Thymus (tissue), 14 donors: ENCODE data around the gene IQCE. TPM values are rescaled to one million over a fixed set of nuclear protein-coding genes. Genes with fewer than 3 reads are reported as not detected.

Experiments used
- DNase-seq, 9 donors: peaks; one replicate each; pipeline ENCODE4 v3.0.0-alpha.2; 2013; ENCODE audit warnings: low spot score in 9 of 9, low read depth in 6 of 9, missing footprints in 1 of 9
- H3K27ac ChIP-seq, 2 donors: one replicate each; pipeline ENCODE4 v1.5.1; 2013; ENCODE audit warnings: control low read depth in 1 of 2, low read depth in 1 of 2, low read length in 1 of 2, mild to moderate bottlenecking in 1 of 2, moderate library complexity in 1 of 2
- H3K27me3 ChIP-seq, 2 donors: one replicate each; pipeline ENCODE4 v1.5.1; 2013; ENCODE audit warnings: low read length in 1 of 2; ENCODE audit not compliant: control insufficient read depth in 2 of 2, insufficient read depth in 1 of 2
- H3K36me3 ChIP-seq, 2 donors: one replicate each; pipeline ENCODE4 v1.5.1; 2013; ENCODE audit warnings: low read length in 1 of 2, mild to moderate bottlenecking in 1 of 2, moderate library complexity in 1 of 2; ENCODE audit not compliant: control insufficient read depth in 2 of 2, insufficient read depth in 2 of 2
- H3K4me1 ChIP-seq, 2 donors: one replicate each; pipeline ENCODE4 v1.5.1; 2013; ENCODE audit warnings: low read length in 2 of 2; ENCODE audit not compliant: control insufficient read depth in 2 of 2, insufficient read depth in 2 of 2
- H3K4me3 ChIP-seq, 2 donors: one replicate each; pipeline ENCODE4 v1.5.1; 2013; ENCODE audit warnings: low read length in 2 of 2, control low read depth in 1 of 2, mild to moderate bottlenecking in 1 of 2
- H3K9me3 ChIP-seq, 2 donors: one replicate each; pipeline ENCODE4 v1.5.1; 2013; ENCODE audit warnings: low read length in 1 of 2, mild to moderate bottlenecking in 1 of 2; ENCODE audit not compliant: control insufficient read depth in 2 of 2, insufficient read depth in 1 of 2
- WGBS: extraction: QIAGEN DNeasy Blood & Tissue Kit; methylation state at CpG from one replicate; pipeline ENCODE4 v1.1.7; 2013; 5-methylcytosine and 5-hydroxymethylcytosine counted together
- long read RNA-seq, 10 donors: transcript quantifications; one replicate each; lab custom pipeline, GENCODE V29; 2026
- polyA plus RNA-seq: library from polyadenylated mRNA; stranded (reverse); fragments of 200-250 nt; gene quantifications from one replicate; pipeline ENCODE4 v1.2.3, GENCODE V29; 2013
- total RNA-seq: library from RNA; stranded (reverse); fragments of 120-200 nt; gene quantifications from one replicate; pipeline ENCODE4 v1.2.4, GENCODE V29; 2013
- donor health status: healthy.

IQCE gene, protein sequence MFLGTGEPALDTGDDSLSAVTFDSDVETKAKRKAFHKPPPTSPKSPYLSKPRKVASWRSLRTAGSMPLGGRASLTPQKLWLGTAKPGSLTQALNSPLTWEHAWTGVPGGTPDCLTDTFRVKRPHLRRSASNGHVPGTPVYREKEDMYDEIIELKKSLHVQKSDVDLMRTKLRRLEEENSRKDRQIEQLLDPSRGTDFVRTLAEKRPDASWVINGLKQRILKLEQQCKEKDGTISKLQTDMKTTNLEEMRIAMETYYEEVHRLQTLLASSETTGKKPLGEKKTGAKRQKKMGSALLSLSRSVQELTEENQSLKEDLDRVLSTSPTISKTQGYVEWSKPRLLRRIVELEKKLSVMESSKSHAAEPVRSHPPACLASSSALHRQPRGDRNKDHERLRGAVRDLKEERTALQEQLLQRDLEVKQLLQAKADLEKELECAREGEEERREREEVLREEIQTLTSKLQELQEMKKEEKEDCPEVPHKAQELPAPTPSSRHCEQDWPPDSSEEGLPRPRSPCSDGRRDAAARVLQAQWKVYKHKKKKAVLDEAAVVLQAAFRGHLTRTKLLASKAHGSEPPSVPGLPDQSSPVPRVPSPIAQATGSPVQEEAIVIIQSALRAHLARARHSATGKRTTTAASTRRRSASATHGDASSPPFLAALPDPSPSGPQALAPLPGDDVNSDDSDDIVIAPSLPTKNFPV
- total RNA-seq: 4.2 TPM
- polyA plus RNA-seq: 3.8 TPM
- long read RNA-seq, donor 1: 0 reads
- long read RNA-seq, donor 2: 0 reads
- long read RNA-seq, donor 3: 0 reads
- long read RNA-seq, donor 4, partial matches to known transcripts: 12 of 12 reads
- long read RNA-seq, donor 4, other reads (novel, unspliced or antisense): 0 of 12 reads
- long read RNA-seq, donor 5, full-length matches to known transcripts: 1 of 1 reads
- long read RNA-seq, donor 5, partial matches to known transcripts: 0 of 1 reads
- long read RNA-seq, donor 5, other reads (novel, unspliced or antisense): 0 of 1 reads
- long read RNA-seq, donor 6, partial matches to known transcripts: 0 of 1 reads
- long read RNA-seq, donor 6, other reads (novel, unspliced or antisense): 0 of 1 reads
- long read RNA-seq, donor 7, partial matches to known transcripts: 20 of 20 reads
- long read RNA-seq, donor 7, other reads (novel, unspliced or antisense): 0 of 20 reads
- long read RNA-seq, donor 8: 0 reads
- long read RNA-seq, donor 9, partial matches to known transcripts: 6 of 6 reads
- long read RNA-seq, donor 9, other reads (novel, unspliced or antisense): 0 of 6 reads
- long read RNA-seq, donor 10, partial matches to known transcripts: 9 of 9 reads
- long read RNA-seq, donor 10, other reads (novel, unspliced or antisense): 0 of 9 reads

DNA sequence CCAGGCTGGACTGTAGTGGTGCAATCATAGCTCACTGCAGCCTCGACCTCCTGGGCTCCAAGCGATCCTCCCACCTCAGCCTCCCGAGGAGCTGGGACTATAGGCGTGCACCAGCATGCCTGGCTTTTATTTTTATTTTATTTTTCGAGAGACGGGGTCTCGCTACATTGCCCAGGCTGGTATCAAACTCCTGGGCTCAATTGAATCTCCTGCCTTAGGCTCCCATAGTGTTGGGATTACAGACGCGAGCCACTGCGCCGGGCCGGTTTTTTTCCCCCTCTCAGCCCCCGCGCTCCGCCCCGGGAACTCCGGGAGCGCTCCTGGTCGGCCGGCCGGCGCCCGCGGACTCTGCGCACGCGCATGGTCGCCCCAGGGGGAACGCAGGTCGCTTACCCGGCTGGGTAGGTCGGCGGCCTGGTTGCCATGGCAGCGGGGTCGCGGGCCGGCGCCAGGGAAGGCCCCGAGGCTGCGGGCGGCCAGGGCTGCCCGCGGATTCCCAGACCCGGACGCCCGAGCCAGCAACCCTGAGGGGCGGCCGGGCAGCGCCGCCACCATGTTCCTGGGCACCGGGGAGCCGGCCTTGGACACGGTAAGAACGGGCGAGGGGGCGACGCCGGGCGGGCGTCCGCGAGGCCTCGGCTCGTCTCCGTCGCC lies at the start of gene IQCE:
TSS of gene IQCE (plus strand) at position 351 of the 654 bp plus-strand sequence. CDS start at position 554, 203 bp downstream.
- Histone ChIP-seq H3K9me3 (no peaks in the 10 kb centered on the region), H3K4me3 (peak within 1 kb of the TSS; percentile 53 to 61), H3K27me3 (peaks cover 0 to 4% of the 10 kb centered on the region in 2 donors), H3K27ac (no peak within 1 kb of the TSS), H3K4me1 (peaks cover 13 to 36% of the 10 kb centered on the region in 2 donors), H3K36me3 (peaks cover 0 to under 1% of the 10 kb centered on the region in 2 donors)
- 3% methylated on average over 66 of the region's 66 CpGs for WGBS
- DNase-seq: peak; percentile 37 to 89 (median 73)

DNA sequence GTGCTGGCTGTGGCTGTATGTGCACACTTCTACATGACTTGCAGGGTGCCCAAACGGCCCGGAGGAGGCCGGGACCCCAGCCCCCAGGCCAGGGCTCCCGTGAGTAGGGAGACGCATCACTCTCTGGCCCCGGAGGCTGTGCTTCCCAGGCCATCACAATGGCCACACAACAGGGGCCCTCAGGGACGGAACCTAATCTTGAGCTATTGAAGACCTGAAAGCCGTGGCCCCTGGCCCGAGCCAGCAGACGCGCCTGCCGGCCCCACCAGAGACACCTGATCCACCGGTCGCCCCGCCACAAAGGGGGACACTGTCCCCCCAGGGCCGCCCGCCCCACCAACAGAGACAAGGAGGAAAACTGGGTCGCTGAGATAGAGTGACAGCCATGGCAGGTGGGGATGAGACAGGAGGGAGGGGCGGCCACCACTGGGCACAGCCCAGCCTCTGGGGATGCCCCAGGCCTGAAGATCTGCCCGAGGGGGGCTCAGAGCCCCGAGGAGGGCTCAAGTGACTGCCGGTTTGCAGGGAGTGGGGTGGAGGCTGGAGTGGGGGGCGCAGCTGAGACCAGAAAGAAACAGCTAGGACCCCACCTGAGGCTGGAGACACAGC lies 49.4 kb upstream of the IQCE start:
- H3K4me1 ChIP-seq: peaks cover 48 to 60% of the 10 kb centered on the region in 2 donors
- no peak overlapping the region for H3K4me3 ChIP-seq
- DNase-seq: peak in 1 of 9 donors; percentile 46
- peaks cover 0 to 2% of the 10 kb centered on the region in 2 donors for H3K9me3 ChIP-seq
- peak overlapping the region; percentile 56 to 82 for H3K27ac ChIP-seq
- H3K36me3 ChIP-seq: no peaks in the 10 kb centered on the region
- H3K27me3 ChIP-seq: peaks cover 0 to 5% of the 10 kb centered on the region in 2 donors
- WGBS: 65% methylated on average over 23 of the region's 23 CpGs

DNA sequence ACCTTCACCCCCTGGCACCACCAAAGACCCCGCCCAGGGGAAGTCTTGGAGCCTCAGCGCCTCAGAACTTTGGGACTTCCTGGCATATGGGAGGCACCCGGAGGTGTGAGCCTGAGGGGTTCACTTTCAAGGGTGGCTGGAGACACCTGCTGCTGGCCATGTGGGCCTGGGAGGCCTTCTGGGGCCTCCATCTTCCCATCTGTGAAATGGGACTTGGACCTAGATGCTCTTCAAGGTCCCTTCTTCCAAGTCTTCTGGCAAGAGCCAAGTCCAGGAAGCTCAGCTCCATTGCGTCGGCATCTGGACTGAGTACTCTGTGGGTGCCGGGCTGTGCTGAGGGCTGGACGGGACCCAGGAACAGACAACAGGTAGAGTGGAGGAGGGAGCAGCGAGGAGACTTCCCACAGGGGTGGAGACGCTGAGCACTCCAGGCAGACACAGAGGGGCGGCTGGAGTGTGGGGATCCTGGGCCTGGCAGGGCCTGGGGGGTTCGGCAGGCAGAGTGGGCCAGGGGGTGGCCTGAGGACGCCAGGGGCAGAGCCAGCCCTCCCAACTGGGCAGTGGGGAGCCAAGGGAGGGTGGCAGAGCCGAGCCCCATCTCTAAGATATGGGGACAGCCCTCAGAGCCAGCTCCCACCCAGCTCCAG lies 48.5 kb upstream of the IQCE start:
- Histone ChIP-seq H3K36me3 (no peaks in the 10 kb centered on the region), H3K27me3 (peaks cover 0 to 5% of the 10 kb centered on the region in 2 donors), H3K27ac (peak overlapping the region; percentile 75 to 93), H3K4me3 (no peak overlapping the region), H3K9me3 (peaks cover 0 to 2% of the 10 kb centered on the region in 2 donors), H3K4me1 (peaks cover 48 to 60% of the 10 kb centered on the region in 2 donors)
- 86% methylated on average over 13 of the region's 13 CpGs for WGBS
- no peak for DNase-seq

DNA sequence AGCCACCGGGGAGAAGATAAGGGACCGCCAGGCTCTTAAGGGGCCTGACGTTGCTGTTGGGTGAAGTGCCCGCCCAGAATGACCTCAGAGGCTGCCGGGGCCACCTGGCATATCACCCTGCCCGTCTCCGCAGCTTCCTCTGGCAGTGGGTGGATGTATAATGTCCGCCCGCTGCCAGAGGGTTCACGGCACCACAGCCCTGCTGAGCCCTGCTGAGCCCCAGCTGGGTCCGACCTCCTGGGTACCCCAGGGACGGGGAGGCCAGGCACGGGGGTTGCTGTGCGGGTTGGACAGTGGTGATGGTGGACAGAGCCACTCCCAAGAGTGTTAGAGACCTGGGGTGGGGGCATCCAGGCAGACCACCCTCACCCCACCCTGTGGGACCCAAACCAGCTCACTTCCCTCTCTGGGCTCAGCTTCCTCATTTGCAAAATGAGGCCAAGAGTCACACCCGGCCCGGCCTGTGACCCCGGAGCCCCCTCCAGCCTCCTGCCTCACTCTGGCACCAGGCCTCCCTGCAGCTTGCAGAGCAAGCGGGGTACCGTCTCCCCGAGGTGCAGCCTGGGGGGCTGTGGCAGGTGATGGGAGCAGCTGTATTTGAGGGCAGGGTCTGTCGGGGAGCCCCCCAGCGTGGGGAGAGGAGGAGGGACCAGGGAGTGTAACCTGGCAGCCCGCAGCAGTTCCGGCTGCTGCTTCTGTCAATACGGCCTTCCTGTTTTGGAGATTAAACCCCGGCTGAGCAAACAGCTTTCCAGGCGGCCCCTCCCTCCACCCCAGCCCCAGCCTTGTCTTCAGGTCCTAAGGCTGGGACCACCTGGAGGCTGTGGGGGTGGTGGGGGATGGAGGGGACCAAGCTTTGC lies 47.6 kb upstream of the IQCE start:
- peak in 4 of 9 donors; percentile 50 to 85 (median 64) for DNase-seq
- Histone ChIP-seq H3K4me1 (peaks cover 48 to 60% of the 10 kb centered on the region in 2 donors), H3K4me3 (peak overlapping the region; percentile 3 to 34)

DNA sequence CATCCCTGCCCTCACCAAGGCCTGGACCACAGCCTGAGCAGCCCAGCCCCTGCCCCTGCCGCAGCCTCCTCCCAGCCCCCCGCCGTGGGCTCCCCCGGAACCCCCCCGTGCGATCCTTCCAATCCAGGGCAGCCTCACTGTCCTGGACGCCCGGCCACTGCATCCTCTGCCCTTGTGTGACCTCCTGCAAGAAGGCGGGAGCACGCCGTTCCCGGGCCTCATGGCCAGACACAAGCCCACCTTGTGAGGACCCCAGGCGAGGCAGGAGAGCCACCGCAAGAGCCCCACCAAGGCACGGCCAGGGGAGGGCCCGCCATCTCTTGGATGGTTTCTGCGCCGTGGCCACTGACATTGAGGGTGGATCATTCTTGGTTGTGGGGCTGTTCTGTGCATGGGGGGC lies 47.0 kb upstream of the IQCE start:
- Histone ChIP-seq H3K36me3 (no peaks in the 10 kb centered on the region), H3K9me3 (peaks cover 0 to 2% of the 10 kb centered on the region in 2 donors), H3K27me3 (peaks cover 0 to 16% of the 10 kb centered on the region in 2 donors), H3K4me3 (peak overlapping the region in 1 of 2 donors; percentile 34), H3K27ac (peak overlapping the region; percentile 75 to 93), H3K4me1 (peaks cover 48 to 60% of the 10 kb centered on the region in 2 donors)
- no peak for DNase-seq
- WGBS: 32% methylated on average over 18 of the region's 18 CpGs

More for the DNA sequence above, 47.6 kb upstream of the IQCE start:
- peaks cover 0 to 2% of the 10 kb centered on the region in 2 donors for H3K9me3 ChIP-seq
- no peaks in the 10 kb centered on the region for H3K36me3 ChIP-seq
- peaks cover 0 to 10% of the 10 kb centered on the region in 2 donors for H3K27me3 ChIP-seq
- WGBS: 8% methylated on average over 27 of the region's 27 CpGs
- H3K27ac ChIP-seq: peak overlapping the region; percentile 75 to 93

DNA sequence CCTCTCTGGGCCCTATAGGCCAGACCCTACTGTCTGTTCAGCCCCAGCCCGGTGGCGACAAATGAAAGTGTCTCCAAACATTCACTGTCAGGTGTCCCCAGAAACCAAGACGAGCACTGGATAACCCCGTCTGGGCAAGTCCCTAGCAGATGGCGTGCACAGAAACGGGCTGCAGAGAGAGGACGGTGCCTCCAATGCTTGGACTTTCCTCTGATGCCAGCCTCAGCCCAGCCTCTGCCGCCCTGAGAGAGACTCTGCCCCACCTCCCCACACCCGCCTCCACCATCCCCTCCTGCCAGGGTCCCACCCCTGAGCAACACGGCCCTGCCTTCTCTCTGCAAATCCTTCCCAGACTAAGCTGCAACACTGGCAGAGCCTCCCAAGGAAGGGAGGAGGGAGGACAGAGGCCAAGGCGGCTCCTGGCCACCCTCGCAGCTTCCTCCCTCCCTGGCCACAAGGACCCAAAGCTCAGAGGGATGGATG lies 46.6 kb upstream of the IQCE start:
- Histone ChIP-seq H3K36me3 (no peaks in the 10 kb centered on the region), H3K27ac (peak overlapping the region; percentile 75 to 93), H3K27me3 (peaks cover 1 to 21% of the 10 kb centered on the region in 2 donors), H3K4me1 (peaks cover 48 to 60% of the 10 kb centered on the region in 2 donors), H3K4me3 (no peak overlapping the region), H3K9me3 (peaks cover 0 to 2% of the 10 kb centered on the region in 2 donors)
- peak in 1 of 9 donors; percentile 37 for DNase-seq
- 59% methylated on average over 12 of the region's 12 CpGs for WGBS

DNA sequence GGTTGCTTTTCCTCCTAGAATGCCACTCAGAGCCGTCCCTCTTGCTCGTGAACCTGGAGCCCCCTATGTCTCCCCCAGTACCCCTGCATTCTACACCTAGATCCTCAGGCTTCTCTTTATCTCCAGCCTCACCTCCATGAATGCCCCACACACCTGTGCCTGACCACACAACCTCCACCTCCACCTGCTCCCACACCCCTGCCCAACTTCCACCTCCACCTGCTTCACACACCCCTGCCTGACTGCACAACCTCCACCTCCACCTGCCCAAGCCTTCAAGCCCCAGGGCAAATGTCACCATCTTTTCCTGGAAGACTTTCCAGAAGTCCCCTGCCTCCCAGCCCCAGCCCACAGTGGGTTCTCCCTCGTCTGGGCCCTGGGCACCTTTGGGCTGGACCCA lies 46.1 kb upstream of the IQCE start:
- H3K4me1 ChIP-seq: peaks cover 48 to 58% of the 10 kb centered on the region in 2 donors
- no peak overlapping the region for H3K4me3 ChIP-seq
- DNase-seq: no peak
- H3K27ac ChIP-seq: peak overlapping the region in 1 of 2 donors; percentile 93
- peaks cover 0 to 2% of the 10 kb centered on the region in 2 donors for H3K9me3 ChIP-seq
- 83% methylated on average over 3 of the region's 3 CpGs for WGBS
- H3K27me3 ChIP-seq: peaks cover 4 to 25% of the 10 kb centered on the region in 2 donors
- H3K36me3 ChIP-seq: no peaks in the 10 kb centered on the region
